Prostate gland (tissue), 2 donors: ENCODE measurements around the gene OR5K4. TPM values are rescaled to one million over a fixed set of nuclear protein-coding genes. Genes with fewer than 3 reads are reported as not detected.

ENCODE experiments used
- DNase-seq: peaks from one replicate; pipeline ENCODE4 v3.0.0-alpha.2; 2019; ENCODE audit warnings: low spot score
- H3K27ac ChIP-seq, 2 donors: fragments of 200-600 bp; sonication (generic); 2 replicates each; pipeline ENCODE4 v1.5.1; 2017 to 2019
- H3K27me3 ChIP-seq: fragments of 200-600 bp; sonication (generic); replicated peaks from 2 replicates; pipeline ENCODE4 v1.5.1; 2019; ENCODE audit not compliant: insufficient read depth
- H3K36me3 ChIP-seq, 2 donors: fragments of 200-600 bp; sonication (generic); 1 replicate in 1 of 2; 2 replicates in 1 of 2; pipeline versions ENCODE4 v1.5.1 to v1.8.1; 2017 to 2019
- H3K4me1 ChIP-seq: fragments of 200-600 bp; sonication (generic); replicated peaks from 2 replicates; pipeline ENCODE4 v1.5.1; 2019
- H3K4me3 ChIP-seq, 2 donors: fragments of 200-600 bp; sonication (generic); 2 replicates each; pipeline ENCODE4 v1.5.1; 2017 to 2019
- H3K9me3 ChIP-seq: fragments of 200-600 bp; sonication (generic); 2 replicates; pipeline ENCODE4 v1.5.1; 2017
- POLR2A ChIP-seq: fragments of 450-650 bp; IDR thresholded peaks from one replicate; pipeline ENCODE4 v1.6.1; 2016; ENCODE audit warnings: antibody characterized with exemption, mild to moderate bottlenecking
- POLR2AphosphoS5 ChIP-seq: sonication (generic); formaldehyde crosslinking; IDR thresholded peaks from one replicate; pipeline ENCODE4 v1.6.1; 2017; ENCODE audit warnings: antibody characterized with exemption
- WGBS: methylation state at CpG from one replicate; pipeline ENCODE4 v1.1.5; 2018; 5-methylcytosine and 5-hydroxymethylcytosine counted together
- intact Hi-C: fragments of 100-400 bp; cut with DNase I; formaldehyde crosslinking; loops from one replicate; pipeline ENCODE4 v1.14.2; 2022
- total RNA-seq, 2 donors: library from RNA; depleted of rRNA; stranded (reverse); fragments of >200 nt; gene quantifications; one replicate each; pipeline ENCODE4 v1.1.0, GENCODE V29; 2016
- TF ChIP-seq, protein P1 (sequence below), 4 experiments: fragments of 200-600 bp in 2 of 4; fragments of 450-650 bp in 2 of 4; sonication (generic) in 2 of 4; IDR thresholded peaks; 1 replicate in 3 of 4; 2 replicates in 1 of 4; pipeline ENCODE4 v1.5.1; 2016 to 2019; ENCODE audit warnings: antibody characterized with exemption in 4 of 4, mild to moderate bottlenecking in 2 of 4, moderate library complexity in 2 of 4

OR5K4 gene
- total RNA-seq, 2 donors from 2014 or later: 1.3 TPM; not detected in 1

DNA sequence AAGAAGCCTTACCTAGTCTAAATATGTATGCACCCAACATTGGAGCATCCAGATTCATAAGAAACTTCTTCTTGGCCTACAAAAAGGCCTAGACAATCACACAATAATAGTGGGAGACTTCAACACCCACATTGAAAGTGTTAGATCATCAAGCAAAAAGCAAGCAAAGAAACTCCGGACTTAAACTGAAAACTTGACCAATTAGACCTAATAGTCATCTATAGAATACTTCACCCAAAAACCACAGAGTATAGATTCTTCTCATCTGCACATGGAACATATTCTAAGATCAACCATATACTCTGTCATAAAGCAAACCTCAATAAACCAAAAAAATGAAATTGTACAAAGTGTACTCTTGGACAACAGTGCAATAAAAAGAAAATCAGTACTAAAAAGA is 22.3 kb upstream of the OR5K4 start:
- intact Hi-C loops: no loop called here
- Histone ChIP-seq H3K36me3 (no peaks in the 10 kb centered on the region), H3K4me3 (no peak overlapping the region), H3K27ac (no peak overlapping the region), H3K4me1 (no peaks in the 10 kb centered on the region), H3K27me3 (no peaks in the 10 kb centered on the region), H3K9me3 (no peaks in the 10 kb centered on the region)
- WGBS: 79% methylated on average over 1 of the region's 1 CpG
- no peak for TF ChIP-seq POLR2AphosphoS5
- TF ChIP-seq POLR2A: no peak
- TF ChIP-seq, protein P1, sequence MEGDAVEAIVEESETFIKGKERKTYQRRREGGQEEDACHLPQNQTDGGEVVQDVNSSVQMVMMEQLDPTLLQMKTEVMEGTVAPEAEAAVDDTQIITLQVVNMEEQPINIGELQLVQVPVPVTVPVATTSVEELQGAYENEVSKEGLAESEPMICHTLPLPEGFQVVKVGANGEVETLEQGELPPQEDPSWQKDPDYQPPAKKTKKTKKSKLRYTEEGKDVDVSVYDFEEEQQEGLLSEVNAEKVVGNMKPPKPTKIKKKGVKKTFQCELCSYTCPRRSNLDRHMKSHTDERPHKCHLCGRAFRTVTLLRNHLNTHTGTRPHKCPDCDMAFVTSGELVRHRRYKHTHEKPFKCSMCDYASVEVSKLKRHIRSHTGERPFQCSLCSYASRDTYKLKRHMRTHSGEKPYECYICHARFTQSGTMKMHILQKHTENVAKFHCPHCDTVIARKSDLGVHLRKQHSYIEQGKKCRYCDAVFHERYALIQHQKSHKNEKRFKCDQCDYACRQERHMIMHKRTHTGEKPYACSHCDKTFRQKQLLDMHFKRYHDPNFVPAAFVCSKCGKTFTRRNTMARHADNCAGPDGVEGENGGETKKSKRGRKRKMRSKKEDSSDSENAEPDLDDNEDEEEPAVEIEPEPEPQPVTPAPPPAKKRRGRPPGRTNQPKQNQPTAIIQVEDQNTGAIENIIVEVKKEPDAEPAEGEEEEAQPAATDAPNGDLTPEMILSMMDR (IDR thresholded peaks at IDR 0.05): no peak
- no peak for DNase-seq

DNA sequence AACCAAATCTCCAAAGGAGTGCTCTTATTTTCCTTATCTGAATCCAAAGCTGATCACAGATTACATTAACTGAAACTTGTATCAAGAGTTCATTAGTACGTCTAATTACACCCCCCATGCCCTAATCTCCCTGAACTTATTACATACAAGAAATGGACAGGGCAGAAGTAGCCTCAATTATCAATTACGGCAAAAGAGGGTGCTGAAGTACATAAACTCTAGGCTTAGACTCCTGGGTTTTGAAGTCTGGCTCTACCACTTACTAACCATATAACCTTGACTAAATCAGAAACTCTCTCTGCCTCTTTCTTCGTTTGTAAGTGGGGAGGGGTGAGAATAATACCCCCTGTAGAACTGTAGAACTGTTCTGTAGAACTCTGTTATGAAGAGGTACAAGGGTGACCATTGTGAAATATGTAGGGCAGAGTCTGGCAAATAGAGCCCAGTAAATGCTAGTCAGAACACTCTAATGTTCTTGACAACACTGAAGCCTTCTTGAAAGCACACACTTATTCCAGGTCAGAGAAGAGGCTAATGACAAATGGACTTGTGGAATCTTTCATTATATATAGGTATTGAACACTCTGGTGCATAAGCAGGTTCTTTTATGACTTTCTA is 19.6 kb upstream of the OR5K4 start:
- Histone ChIP-seq H3K27ac (no peak overlapping the region), H3K4me1 (no peaks in the 10 kb centered on the region), H3K9me3 (no peaks in the 10 kb centered on the region), H3K27me3 (no peaks in the 10 kb centered on the region), H3K36me3 (no peaks in the 10 kb centered on the region), H3K4me3 (no peak overlapping the region)
- no peak for DNase-seq
- TF ChIP-seq, protein P1 (IDR thresholded peaks at IDR 0.05): no peak
- TF ChIP-seq POLR2A: no peak
- no peak for TF ChIP-seq POLR2AphosphoS5
- WGBS: 74% methylated on average over 3 of the region's 3 CpGs
- intact Hi-C loops: no loop called here

DNA sequence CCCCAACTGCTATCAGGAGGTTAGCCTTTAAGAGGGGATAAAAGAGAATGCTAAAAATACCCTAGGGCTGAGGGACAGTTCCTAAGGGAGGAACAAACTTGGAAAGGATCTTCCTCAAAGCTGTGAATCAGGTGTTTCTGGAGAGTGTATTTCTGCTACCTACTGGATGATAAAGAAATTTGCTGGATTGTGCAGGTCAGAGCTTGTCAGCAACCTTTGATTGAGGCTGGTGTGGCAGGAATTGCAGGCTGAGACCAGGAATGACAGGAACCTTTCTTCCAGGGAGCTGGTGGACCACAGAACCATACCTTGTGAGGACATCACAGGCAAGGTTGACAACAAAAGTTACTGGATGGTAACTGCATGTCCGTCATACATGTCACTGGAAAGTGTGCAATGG is 14.6 kb upstream of the OR5K4 start:
- H3K9me3 ChIP-seq: no peaks in the 10 kb centered on the region
- no peak overlapping the region for H3K27ac ChIP-seq
- no peak for DNase-seq
- TF ChIP-seq, protein P1 (IDR thresholded peaks at IDR 0.05): no peak
- TF ChIP-seq POLR2AphosphoS5: no peak
- no peak for TF ChIP-seq POLR2A
- no peaks in the 10 kb centered on the region for H3K36me3 ChIP-seq
- WGBS: 86% methylated on average over 1 of the region's 1 CpG
- H3K4me1 ChIP-seq: no peaks in the 10 kb centered on the region
- intact Hi-C loops: no loop called here
- H3K4me3 ChIP-seq: no peak overlapping the region
- H3K27me3 ChIP-seq: no peaks in the 10 kb centered on the region

DNA sequence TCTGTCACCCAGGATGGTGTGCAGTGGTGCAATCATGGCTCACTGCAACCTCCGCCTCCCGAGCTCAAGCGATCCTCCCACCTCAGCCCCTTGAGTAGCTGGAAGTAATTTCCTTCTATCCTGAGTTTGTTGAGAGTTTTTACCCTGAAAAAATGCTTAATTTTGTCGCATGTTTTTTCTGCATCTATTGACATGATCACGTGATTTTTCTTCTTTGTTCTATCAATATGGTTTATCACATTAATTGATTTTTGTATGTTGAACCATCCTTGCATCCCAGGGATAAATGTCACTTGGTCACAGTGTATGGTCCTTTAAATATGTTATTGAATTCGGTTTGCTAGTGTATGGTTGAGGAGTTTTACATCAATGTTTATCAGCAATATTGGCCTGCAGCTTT is 11.9 kb upstream of the OR5K4 start:
- no peaks in the 10 kb centered on the region for H3K9me3 ChIP-seq
- no peak overlapping the region for H3K4me3 ChIP-seq
- H3K4me1 ChIP-seq: no peaks in the 10 kb centered on the region
- DNase-seq: no peak
- 89% methylated on average over 6 of the region's 6 CpGs for WGBS
- H3K36me3 ChIP-seq: no peaks in the 10 kb centered on the region
- TF ChIP-seq POLR2AphosphoS5: no peak
- TF ChIP-seq, protein P1 (IDR thresholded peaks at IDR 0.05): no peak
- TF ChIP-seq POLR2A: no peak
- H3K27ac ChIP-seq: no peak overlapping the region
- H3K27me3 ChIP-seq: no peaks in the 10 kb centered on the region
- intact Hi-C loops: loop anchor here (5.0 kb wide), 1 partner anchor 304 kb away; the partner anchor contains the start of gene GABRR3
